A549 treated with dexamethasone at 1 μM for 4 hours (cell line): ENCODE data around the gene DDR1. TPM values are rescaled to one million over a fixed set of nuclear protein-coding genes. Genes with fewer than 3 reads are reported as not detected.

Experiments used
- total RNA-seq: library from RNA; stranded (reverse); fragments of 200-300 nt; extraction: Qiagen RNA extraction; gene quantifications from 5 replicates; pipeline ENCODE4 v1.2.3, GENCODE V29; 2022

DDR1 gene
- total RNA-seq = 54.7 to 71.1 TPM (median 64.8 TPM) in 5 replicates

GRCh38 chr6:30883685-30884520 is at the start of gene DDR1:
Gene DDR1, plus strand, starts transcription at chr6:30884519. Its CDS starts 4,211 bp downstream, at chr6:30888730.

GRCh38 chr6:30907758-30908591 is 23.7 kb downstream of the DDR1 start, which contains the start of gene GTF2H4:
Gene GTF2H4, plus strand, starts transcription at chr6:30908207.

GRCh38 chr6:30914076-30914853 is 29.9 kb downstream of the DDR1 start, which contains the start of gene VARS2:
Gene VARS2, plus strand, starts transcription at chr6:30914238. Its CDS starts 599 bp downstream, at chr6:30914837.

GRCh38 chr6:30931969-30932645 is 47.8 kb downstream of the DDR1 start, which contains the start of gene SFTA2:
Gene SFTA2, minus strand, starts transcription at chr6:30932170. Its CDS starts 74 bp downstream, at chr6:30932096.

GRCh38 chr6:30940361-30940986 is 56.2 kb downstream of the DDR1 start, which contains the start of gene MUCL3:
Gene MUCL3, plus strand, starts transcription at chr6:30940973. Its CDS starts 27 bp downstream, at chr6:30941000.

Other genes starting within 250 kb of the DDR1 start
- 9.2 to 13.8 TPM (median 13.5 TPM) in 5 replicates for gene C6orf136, start 237.4 kb upstream of the DDR1 start, total RNA-seq
- gene DHX16, start 211.5 kb upstream of the DDR1 start, total RNA-seq = 24.2 to 31.4 TPM (median 29.6 TPM) in 5 replicates
- 37.7 to 47.4 TPM (median 43.5 TPM) in 5 replicates for gene PPP1R18, start 197.9 kb upstream of the DDR1 start, total RNA-seq
- 20.2 to 28.4 TPM (median 27.5 TPM) in 5 replicates for gene NRM, start 193.5 kb upstream of the DDR1 start, total RNA-seq
- gene MDC1, start 167.2 kb upstream of the DDR1 start, total RNA-seq = 12.9 to 19.2 TPM (median 17.7 TPM) in 5 replicates
- 781 to 989 TPM (median 940 TPM) in 5 replicates for gene TUBB, start 164.2 kb upstream of the DDR1 start, total RNA-seq
- 74.1 to 99.1 TPM (median 94.5 TPM) in 5 replicates for gene FLOT1, start 141.8 kb upstream of the DDR1 start, total RNA-seq
- 39.2 to 58.3 TPM (median 55.1 TPM) in 5 replicates for gene IER3, start 140.0 kb upstream of the DDR1 start, total RNA-seq
- gene GTF2H4, start 23.7 kb downstream of the DDR1 start, total RNA-seq = 17.2 to 21.4 TPM (median 19.3 TPM) in 5 replicates
- 11.6 to 16.2 TPM (median 15.7 TPM) in 5 replicates for gene VARS2, start 29.7 kb downstream of the DDR1 start, total RNA-seq
- gene SFTA2, start 47.7 kb downstream of the DDR1 start, total RNA-seq = 0.11 to 0.15 TPM in 2 of 5 replicates, not detected in the others
- 0.06 to 0.15 TPM (median 0.10 TPM) in 5 replicates for gene MUCL3, start 56.5 kb downstream of the DDR1 start, total RNA-seq
- gene MUC21, start 99.2 kb downstream of the DDR1 start, total RNA-seq = 0.02 TPM in 1 of 5 replicates, not detected in the others
- gene MUC22, start 126.0 kb downstream of the DDR1 start, total RNA-seq = 0.01 to 0.05 TPM (median 0.02 TPM) in 5 replicates
- gene C6orf15, start 228.1 kb downstream of the DDR1 start, total RNA-seq = 0.07 TPM in 1 of 5 replicates, not detected in the others
- 4.4 to 6.7 TPM (median 6.1 TPM) in 5 replicates for gene PSORS1C1, start 230.3 kb downstream of the DDR1 start, total RNA-seq
- gene CDSN, start 235.9 kb downstream of the DDR1 start, total RNA-seq = 0.04 to 0.08 TPM (median 0.06 TPM) in 4 of 5 replicates, not detected in the other